SJSA1 (cell line): Measurements from ENCODE around the gene TBL1XR1. TPM values are rescaled to one million over a fixed set of nuclear protein-coding genes. Genes with fewer than 3 reads are reported as not detected.

Source experiments
- DNase-seq, 2 experiments: peaks; one replicate each; pipeline ENCODE4 v3.0.0-alpha.2; 2015 to 2020; ENCODE audit warnings: low spot score in 2 of 2, low read depth in 1 of 2
- H3K27ac ChIP-seq: fragments of 250-450 bp; sonication (Bioruptor Pico); 2 replicates; pipeline ENCODE4 v1.5.1; 2020; ENCODE audit warnings: mild to moderate bottlenecking, moderate library complexity
- H3K27me3 ChIP-seq: fragments of 250-450 bp; sonication (Bioruptor Pico); replicated peaks from 2 replicates; pipeline ENCODE4 v1.5.1; 2020; ENCODE audit warnings: mild to moderate bottlenecking, moderate library complexity
- H3K36me3 ChIP-seq: fragments of 250-450 bp; sonication (Bioruptor Pico); 2 replicates; pipeline ENCODE4 v1.5.1; 2020; ENCODE audit warnings: mild to moderate bottlenecking
- H3K4me1 ChIP-seq: fragments of 250-450 bp; sonication (Bioruptor Pico); replicated peaks from 2 replicates; pipeline ENCODE4 v1.6.1; 2021; ENCODE audit warnings: mild to moderate bottlenecking
- H3K4me3 ChIP-seq: fragments of 250-450 bp; sonication (Bioruptor Pico); 2 replicates; pipeline ENCODE4 v1.5.1; 2020; ENCODE audit warnings: mild to moderate bottlenecking
- H3K9me3 ChIP-seq: fragments of 250-450 bp; sonication (Bioruptor Pico); replicated peaks from 2 replicates; pipeline ENCODE4 v1.5.1; 2020; ENCODE audit warnings: mild to moderate bottlenecking
- total RNA-seq: library from RNA; depleted of rRNA; stranded (reverse); fragments of >200 nt; shearing (Covaris generic); gene quantifications from 2 replicates; pipeline ENCODE4 v1.2.3, GENCODE V29; 2014

TBL1XR1 gene
- total RNA-seq, 1 experiment from 2014 or later = 82.9 TPM

- DNase-seq = no peak
- Histone ChIP-seq H3K36me3 (no peaks in the 10 kb centered on the region), H3K4me1 (no peaks in the 10 kb centered on the region), H3K27ac (no peak overlapping the region), H3K27me3 (no peaks in the 10 kb centered on the region), H3K9me3 (no peaks in the 10 kb centered on the region), H3K4me3 (no peak overlapping the region)
These were observed 204.3 kb downstream of the TBL1XR1 start for GRCh38 chr3:176992978-176993377.

- Histone ChIP-seq H3K9me3 (no peaks in the 10 kb centered on the region), H3K27ac (no peak overlapping the region), H3K4me1 (no peaks in the 10 kb centered on the region), H3K27me3 (no peaks in the 10 kb centered on the region), H3K36me3 (no peaks in the 10 kb centered on the region), H3K4me3 (no peak overlapping the region)
- DNase-seq = no peak
These were observed 204.7 kb downstream of the TBL1XR1 start for GRCh38 chr3:176992565-176992964.

- no peak for DNase-seq
- Histone ChIP-seq H3K27ac (no peak overlapping the region), H3K9me3 (no peaks in the 10 kb centered on the region), H3K4me1 (no peaks in the 10 kb centered on the region), H3K36me3 (no peaks in the 10 kb centered on the region), H3K4me3 (no peak overlapping the region), H3K27me3 (no peaks in the 10 kb centered on the region)
These were observed 208.5 kb downstream of the TBL1XR1 start for GRCh38 chr3:176988795-176989194.

- DNase-seq = no peak
- Histone ChIP-seq H3K4me1 (no peaks in the 10 kb centered on the region), H3K27me3 (no peaks in the 10 kb centered on the region), H3K4me3 (no peak overlapping the region), H3K9me3 (no peaks in the 10 kb centered on the region), H3K36me3 (no peaks in the 10 kb centered on the region), H3K27ac (no peak overlapping the region)
These were observed 209.2 kb downstream of the TBL1XR1 start for GRCh38 chr3:176987901-176988650.

- Histone ChIP-seq H3K9me3 (no peaks in the 10 kb centered on the region), H3K4me1 (no peaks in the 10 kb centered on the region), H3K27me3 (no peaks in the 10 kb centered on the region), H3K27ac (no peak overlapping the region), H3K4me3 (no peak overlapping the region), H3K36me3 (no peaks in the 10 kb centered on the region)
- no peak for DNase-seq
These were observed 218.8 kb downstream of the TBL1XR1 start for GRCh38 chr3:176978441-176978840.

- Histone ChIP-seq H3K27ac (no peak overlapping the region), H3K36me3 (no peaks in the 10 kb centered on the region), H3K4me3 (no peak overlapping the region), H3K9me3 (no peaks in the 10 kb centered on the region), H3K27me3 (no peaks in the 10 kb centered on the region), H3K4me1 (no peaks in the 10 kb centered on the region)
- no peak for DNase-seq
These were observed 220.0 kb downstream of the TBL1XR1 start for GRCh38 chr3:176977331-176977730.

GRCh38 chr3:176976586-176976985 lies 220.7 kb downstream of the TBL1XR1 start:
- Histone ChIP-seq H3K27ac (no peak overlapping the region), H3K36me3 (no peaks in the 10 kb centered on the region), H3K4me3 (no peak overlapping the region), H3K4me1 (no peaks in the 10 kb centered on the region), H3K9me3 (no peaks in the 10 kb centered on the region), H3K27me3 (no peaks in the 10 kb centered on the region)
- DNase-seq = no peak

- Histone ChIP-seq H3K4me1 (no peaks in the 10 kb centered on the region), H3K27ac (no peak overlapping the region), H3K4me3 (no peak overlapping the region), H3K9me3 (no peaks in the 10 kb centered on the region), H3K36me3 (no peaks in the 10 kb centered on the region), H3K27me3 (no peaks in the 10 kb centered on the region)
- no peak for DNase-seq
These were observed 223.0 kb downstream of the TBL1XR1 start for GRCh38 chr3:176974279-176974678.

- Histone ChIP-seq H3K9me3 (no peaks in the 10 kb centered on the region), H3K36me3 (no peaks in the 10 kb centered on the region), H3K27me3 (no peaks in the 10 kb centered on the region), H3K27ac (no peak overlapping the region), H3K4me1 (no peaks in the 10 kb centered on the region), H3K4me3 (no peak overlapping the region)
- DNase-seq = no peak
These were observed 225.6 kb downstream of the TBL1XR1 start for GRCh38 chr3:176971613-176972174.

- no peaks in the 10 kb centered on the region for H3K4me1 ChIP-seq
- no peaks in the 10 kb centered on the region for H3K9me3 ChIP-seq
- H3K27me3 ChIP-seq = no peaks in the 10 kb centered on the region
- H3K4me3 ChIP-seq = no peak overlapping the region
- H3K27ac ChIP-seq = no peak overlapping the region
- no peaks in the 10 kb centered on the region for H3K36me3 ChIP-seq
- DNase-seq = no peak
These were observed 226.5 kb downstream of the TBL1XR1 start for GRCh38 chr3:176970770-176971169.

- Histone ChIP-seq H3K36me3 (no peaks in the 10 kb centered on the region), H3K9me3 (no peaks in the 10 kb centered on the region), H3K4me3 (no peak overlapping the region), H3K27ac (no peak overlapping the region), H3K4me1 (no peaks in the 10 kb centered on the region), H3K27me3 (no peaks in the 10 kb centered on the region)
- DNase-seq = no peak
These were observed 227.8 kb downstream of the TBL1XR1 start for GRCh38 chr3:176969506-176969905.
